MM.1S (cell line): Measurements from ENCODE around the gene CXCL11.
"Not testable (repeated sequence)": the region's sequence is repeated elsewhere in the genome, so short reads cannot be mapped to it uniquely, and the experiment has no call there.

ENCODE experiments used
- DNase-seq: peaks from one replicate; pipeline ENCODE4 v3.0.0-alpha.2; 2015
- H2AFZ ChIP-seq: fragments of 300-600 bp; sonication (generic); 2 replicates; pipeline ENCODE4 v1.6.0; 2016; ENCODE audit warnings: antibody characterized with exemption, low read length
- H3F3A ChIP-seq: fragments of 300-600 bp; sonication (generic); 2 replicates; pipeline ENCODE4 v1.6.1; 2016; ENCODE audit warnings: mild to moderate bottlenecking, antibody characterized with exemption, low read length, moderate library complexity, mixed read lengths; ENCODE audit not compliant: insufficient read depth
- H3K27ac ChIP-seq: fragments of 300-600 bp; sonication (generic); 2 replicates; pipeline ENCODE4 v1.5.1; 2016; ENCODE audit warnings: mild to moderate bottlenecking, low read length
- H3K27me3 ChIP-seq: fragments of 300-600 bp; sonication (generic); replicated peaks from 2 replicates; pipeline ENCODE4 v1.6.0; 2016; ENCODE audit warnings: low read length; ENCODE audit not compliant: insufficient read depth
- H3K36me3 ChIP-seq: fragments of 300-600 bp; sonication (generic); replicated peaks from 2 replicates; pipeline ENCODE4 v1.6.1; 2016; ENCODE audit warnings: mild to moderate bottlenecking, low read length, mixed read lengths; ENCODE audit not compliant: insufficient read depth
- H3K4me1 ChIP-seq: fragments of 300-600 bp; sonication (generic); 2 replicates; pipeline ENCODE4 v1.6.1; 2016; ENCODE audit warnings: low read length, mixed read lengths
- H3K4me2 ChIP-seq: fragments of 300-600 bp; sonication (generic); 2 replicates; pipeline ENCODE4 v1.6.0; 2016; ENCODE audit warnings: low read depth, low read length
- H3K4me3 ChIP-seq: fragments of 300-600 bp; sonication (generic); 2 replicates; pipeline ENCODE4 v1.5.1; 2016; ENCODE audit warnings: low read length, mixed read lengths
- H3K79me2 ChIP-seq: fragments of 300-600 bp; sonication (generic); 2 replicates; pipeline ENCODE4 v1.6.1; 2016; ENCODE audit warnings: mixed run types, low read length, mixed read lengths
- H3K9ac ChIP-seq: fragments of 300-600 bp; sonication (generic); 2 replicates; pipeline ENCODE4 v1.6.1; 2016; ENCODE audit warnings: low read length, mixed read lengths
- H3K9me2 ChIP-seq: fragments of 300-600 bp; sonication (generic); replicated peaks from 2 replicates; pipeline ENCODE4 v1.6.1; 2016; ENCODE audit warnings: mild to moderate bottlenecking, low read length, mixed read lengths; ENCODE audit not compliant: insufficient read depth
- H3K9me3 ChIP-seq: fragments of 300-600 bp; sonication (generic); replicated peaks from 2 replicates; pipeline ENCODE4 v1.6.1; 2016; ENCODE audit warnings: mild to moderate bottlenecking, low read length, mixed read lengths; ENCODE audit not compliant: insufficient read depth
- H4K20me1 ChIP-seq: fragments of 300-600 bp; sonication (generic); 2 replicates; pipeline ENCODE4 v1.6.1; 2016; ENCODE audit warnings: mild to moderate bottlenecking, low read length, moderate library complexity, mixed read lengths; ENCODE audit not compliant: insufficient read depth
- CTCF ChIP-seq: fragments of 300-600 bp; sonication (generic); IDR thresholded peaks from 2 replicates; pipeline ENCODE4 v1.5.1; 2016; ENCODE audit warnings: antibody characterized with exemption, low read length, mixed read lengths
- EZH2 ChIP-seq: fragments of 300-600 bp; sonication (generic); optimal IDR thresholded peaks from 2 replicates; pipeline ENCODE3; 2017; ENCODE audit warnings: low read depth, mild to moderate bottlenecking, antibody characterized with exemption, low read length, mixed read lengths
- EZH2phosphoT487 ChIP-seq: fragments of 300-600 bp; sonication (generic); IDR thresholded peaks from 2 replicates; pipeline ENCODE4 v1.6.1; 2018; ENCODE audit warnings: antibody characterized with exemption, low read length

Gene CXCL11

GRCh38 chr4:76003035-76003434 lies 32.8 kb downstream of the CXCL11 start:
- Histone ChIP-seq H3K27ac (no peak overlapping the region), H3K27me3 (no peaks in the 10 kb centered on the region), H3K4me2 (no peak overlapping the region), H3K9me2 (no peaks in the 10 kb centered on the region), H4K20me1 (no peaks in the 10 kb centered on the region), H3K9ac (no peak overlapping the region), H3K4me3 (no peak overlapping the region), H3K79me2 (no peaks in the 10 kb centered on the region), H3F3A (no peaks in the 10 kb centered on the region), H3K36me3 (no peaks in the 10 kb centered on the region), H3K9me3 (no peaks in the 10 kb centered on the region), H2AFZ (no peak overlapping the region), H3K4me1 (no peaks in the 10 kb centered on the region)
- no peak for DNase-seq
- TF ChIP-seq EZH2 = no peak
- TF ChIP-seq CTCF = no peak
- no peak for TF ChIP-seq EZH2phosphoT487

GRCh38 chr4:76002176-76002575 lies 33.7 kb downstream of the CXCL11 start:
- no peaks in the 10 kb centered on the region for H3K27me3 ChIP-seq
- no peak overlapping the region for H3K27ac ChIP-seq
- no peaks in the 10 kb centered on the region for H3K9me2 ChIP-seq
- no peak overlapping the region for H3K9ac ChIP-seq
- no peaks in the 10 kb centered on the region for H3K79me2 ChIP-seq
- H3K4me1 ChIP-seq = no peaks in the 10 kb centered on the region
- TF ChIP-seq EZH2phosphoT487 (no peak), EZH2 (no peak), CTCF (no peak)
- no peak overlapping the region for H2AFZ ChIP-seq
- no peak for DNase-seq
- no peak overlapping the region for H3K4me3 ChIP-seq
- no peaks in the 10 kb centered on the region for H3K9me3 ChIP-seq
- no peaks in the 10 kb centered on the region for H4K20me1 ChIP-seq
- no peaks in the 10 kb centered on the region for H3F3A ChIP-seq
- H3K36me3 ChIP-seq = no peaks in the 10 kb centered on the region
- H3K4me2 ChIP-seq = no peak overlapping the region

- no peak for DNase-seq
- H4K20me1 ChIP-seq = no peaks in the 10 kb centered on the region
- H3K9ac ChIP-seq = no peak overlapping the region
- no peak for TF ChIP-seq CTCF
- TF ChIP-seq EZH2phosphoT487 = no peak
- TF ChIP-seq EZH2 = no peak
- no peaks in the 10 kb centered on the region for H3K27me3 ChIP-seq
- no peak overlapping the region for H2AFZ ChIP-seq
- H3K9me3 ChIP-seq = no peaks in the 10 kb centered on the region
- H3K4me3 ChIP-seq = no peak overlapping the region
- H3K36me3 ChIP-seq = no peaks in the 10 kb centered on the region
- H3K4me1 ChIP-seq = no peaks in the 10 kb centered on the region
- H3K79me2 ChIP-seq = no peaks in the 10 kb centered on the region
- no peaks in the 10 kb centered on the region for H3K9me2 ChIP-seq
- H3K4me2 ChIP-seq = no peak overlapping the region
- no peak overlapping the region for H3K27ac ChIP-seq
- no peaks in the 10 kb centered on the region for H3F3A ChIP-seq
Observed at GRCh38 chr4:76001700-76002099, 34.2 kb downstream of the CXCL11 start.

GRCh38 chr4:76000279-76000678 lies 35.6 kb downstream of the CXCL11 start:
- no peaks in the 10 kb centered on the region for H3K27me3 ChIP-seq
- no peak overlapping the region for H3K9ac ChIP-seq
- H3K27ac ChIP-seq = no peak overlapping the region
- no peak for TF ChIP-seq EZH2phosphoT487
- no peak for TF ChIP-seq CTCF
- no peak for TF ChIP-seq EZH2
- H3K4me2 ChIP-seq = no peak overlapping the region
- H3K9me3 ChIP-seq = no peaks in the 10 kb centered on the region
- H3F3A ChIP-seq = no peaks in the 10 kb centered on the region
- H3K36me3 ChIP-seq = no peaks in the 10 kb centered on the region
- H2AFZ ChIP-seq = no peak overlapping the region
- H4K20me1 ChIP-seq = no peaks in the 10 kb centered on the region
- no peaks in the 10 kb centered on the region for H3K79me2 ChIP-seq
- no peak for DNase-seq
- H3K4me3 ChIP-seq = no peak overlapping the region
- no peaks in the 10 kb centered on the region for H3K9me2 ChIP-seq
- no peaks in the 10 kb centered on the region for H3K4me1 ChIP-seq

GRCh38 chr4:75998525-75999147 lies 37.2 kb downstream of the CXCL11 start:
- not testable (repeated sequence) for H3K9ac ChIP-seq, H3K27ac ChIP-seq, DNase-seq, H2AFZ ChIP-seq, H3F3A ChIP-seq, H3K4me1 ChIP-seq, H3K27me3 ChIP-seq, H3K36me3 ChIP-seq, H3K4me2 ChIP-seq, H3K9me3 ChIP-seq, H3K79me2 ChIP-seq, H3K9me2 ChIP-seq, H4K20me1 ChIP-seq, H3K4me3 ChIP-seq
